HCT116 (cell line): Measurements from ENCODE around the gene ZNF93.

ENCODE experiments used
- CEBPB ChIP-seq: IDR thresholded peaks from 2 replicates; pipeline ENCODE4 v1.6.1; 2012; ENCODE audit warnings: low read depth
- EGR1 ChIP-seq: IDR thresholded peaks from 2 replicates; pipeline ENCODE4 v1.6.1; 2012; ENCODE audit warnings: low read depth
- EZH2phosphoT487 ChIP-seq: fragments of 200-600 bp; IDR thresholded peaks from 2 replicates; pipeline ENCODE4 v1.6.1; 2018; ENCODE audit warnings: antibody characterized with exemption, borderline replicate concordance
- FOSL1 ChIP-seq: IDR thresholded peaks from 2 replicates; pipeline ENCODE4 v1.6.1; 2012; ENCODE audit warnings: low read depth
- POLR2A ChIP-seq: IDR thresholded peaks from 2 replicates; pipeline ENCODE4 v1.7.0; 2011; ENCODE audit warnings: borderline replicate concordance; ENCODE audit not compliant: insufficient read depth, insufficient read length; ENCODE audit errors: extremely low read depth
- REST ChIP-seq: IDR thresholded peaks from 2 replicates; pipeline ENCODE4 v1.6.1; 2012; ENCODE audit warnings: low read depth
- TF ChIP-seq, protein P1 (sequence below), 3 experiments: fragments of 200-600 bp in 1 of 3; sonication (generic) in 1 of 3; IDR thresholded peaks in 2 of 3; conservative IDR thresholded peaks in 1 of 3; 2 replicates each; pipeline ENCODE4 v1.5.1; 2012 to 2017; ENCODE audit warnings: low read depth in 2 of 3, low read length in 2 of 3, antibody characterized with exemption in 1 of 3, borderline replicate concordance in 1 of 3, control low read depth in 1 of 3, mild to moderate bottlenecking in 1 of 3, mixed read lengths in 1 of 3, mixed run types in 1 of 3, moderate library complexity in 1 of 3; ENCODE audit not compliant: insufficient read depth in 1 of 3

GRCh38 chr19:19858751-19859150, 42.0 kb upstream of the ZNF93 start:
- TF ChIP-seq POLR2A (no peak), FOSL1 (no peak), CEBPB (no peak), REST (no peak), EZH2phosphoT487 (no peak), EGR1 (no peak)
- TF ChIP-seq, protein P1, sequence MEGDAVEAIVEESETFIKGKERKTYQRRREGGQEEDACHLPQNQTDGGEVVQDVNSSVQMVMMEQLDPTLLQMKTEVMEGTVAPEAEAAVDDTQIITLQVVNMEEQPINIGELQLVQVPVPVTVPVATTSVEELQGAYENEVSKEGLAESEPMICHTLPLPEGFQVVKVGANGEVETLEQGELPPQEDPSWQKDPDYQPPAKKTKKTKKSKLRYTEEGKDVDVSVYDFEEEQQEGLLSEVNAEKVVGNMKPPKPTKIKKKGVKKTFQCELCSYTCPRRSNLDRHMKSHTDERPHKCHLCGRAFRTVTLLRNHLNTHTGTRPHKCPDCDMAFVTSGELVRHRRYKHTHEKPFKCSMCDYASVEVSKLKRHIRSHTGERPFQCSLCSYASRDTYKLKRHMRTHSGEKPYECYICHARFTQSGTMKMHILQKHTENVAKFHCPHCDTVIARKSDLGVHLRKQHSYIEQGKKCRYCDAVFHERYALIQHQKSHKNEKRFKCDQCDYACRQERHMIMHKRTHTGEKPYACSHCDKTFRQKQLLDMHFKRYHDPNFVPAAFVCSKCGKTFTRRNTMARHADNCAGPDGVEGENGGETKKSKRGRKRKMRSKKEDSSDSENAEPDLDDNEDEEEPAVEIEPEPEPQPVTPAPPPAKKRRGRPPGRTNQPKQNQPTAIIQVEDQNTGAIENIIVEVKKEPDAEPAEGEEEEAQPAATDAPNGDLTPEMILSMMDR (IDR thresholded peaks at IDR 0.05 in 2 of 3, conservative IDR thresholded peaks at IDR 0.05 in 1 of 3; ENCODE audit: borderline replicate concordance in 1 of 3, insufficient read depth in 1 of 3, low read depth in 2 of 3, low read length in 2 of 3), result no peak
